H1 (cell line): ENCODE results near the gene RGL3. TPM values are rescaled to one million over a fixed set of nuclear protein-coding genes. Genes with fewer than 3 reads are reported as not detected.

Source experiments
- CTCF ChIA-PET: fragments of 300-600 bp; sonication (Branson Sonifier 250); formaldehyde crosslinking; loops from one replicate; lab custom pipeline; 2021; ENCODE audit not compliant: partially characterized antibody; lab: Charles Lee
- POLR2A ChIA-PET: fragments of 300-600 bp; sonication (Branson Sonifier 250); formaldehyde crosslinking; loops from one replicate; lab custom pipeline; 2021; ENCODE audit warnings: inconsistent platforms; ENCODE audit not compliant: partially characterized antibody; lab: Charles Lee
- DNase-seq, 2 experiments: peaks; one replicate each; pipeline versions ENCODE4 v3.0.0 to v3.0.0-alpha.2; 2010 to 2022; ENCODE audit warnings: low spot score in 2 of 2, low read depth in 1 of 2, mixed read lengths in 1 of 2
- FAIRE-seq: peaks from 2 replicates; lab custom pipeline; 2011; peaks lifted over from hg19 to GRCh38; lab: Jason Lieb, UNC
- H2AFZ ChIP-seq: 2 replicates; pipeline ENCODE4 v1.8.1; 2012; ENCODE audit warnings: low read length, inconsistent platforms
- H2AK5ac ChIP-seq: 2 replicates; pipeline ENCODE4 v1.6.1; 2013; ENCODE audit warnings: low read depth, low read length
- H2BK120ac ChIP-seq: replicated peaks from 2 replicates; pipeline ENCODE3; 2013; ENCODE audit warnings: low read depth, low read length, inconsistent platforms
- H2BK12ac ChIP-seq: 2 replicates; pipeline ENCODE4 v1.6.1; 2013; ENCODE audit warnings: low read depth, low read length
- H2BK15ac ChIP-seq: 2 replicates; pipeline ENCODE4 v1.6.1; 2013; ENCODE audit warnings: low read length
- H2BK20ac ChIP-seq: 2 replicates; pipeline ENCODE4 v1.6.1; 2013; ENCODE audit warnings: low read length
- H2BK5ac ChIP-seq: 2 replicates; pipeline ENCODE4 v1.6.1; 2013; ENCODE audit warnings: low read depth, low read length
- H3K14ac ChIP-seq: 2 replicates; pipeline ENCODE4 v1.6.1; 2013; ENCODE audit warnings: inconsistent platforms; ENCODE audit not compliant: insufficient read length
- H3K18ac ChIP-seq: 2 replicates; pipeline ENCODE4 v1.6.1; 2013; ENCODE audit warnings: low read length; ENCODE audit errors: extremely low read depth
- H3K23ac ChIP-seq: 2 replicates; pipeline ENCODE4 v1.6.1; 2013; ENCODE audit warnings: inconsistent platforms; ENCODE audit not compliant: insufficient read length
- H3K23me2 ChIP-seq: 2 replicates; pipeline ENCODE4 v1.6.1; 2013; ENCODE audit warnings: low read depth, low read length
- H3K27ac ChIP-seq: 2 replicates; pipeline ENCODE4 v1.6.1; 2011; ENCODE audit warnings: low read depth, low read length, inconsistent platforms
- H3K27me3 ChIP-seq, 4 experiments: replicated peaks in 1 of 4; 1 replicate in 1 of 4; 2 replicates in 3 of 4; pipeline versions ENCODE4 v1.6.1 to v1.8.1; 2011 to 2013; ENCODE audit warnings: low read length in 3 of 4, mild to moderate bottlenecking in 3 of 4, inconsistent platforms in 2 of 4, mixed read lengths in 2 of 4, moderate library complexity in 1 of 4; ENCODE audit not compliant: control insufficient read depth in 3 of 4, insufficient read depth in 3 of 4; ENCODE audit errors: extremely low read depth in 1 of 4
- H3K36me3 ChIP-seq, 4 experiments: 2 replicates each; pipeline versions ENCODE4 v1.6.1 to v1.8.1; 2011 to 2013; ENCODE audit warnings: mild to moderate bottlenecking in 4 of 4, low read length in 3 of 4, moderate library complexity in 2 of 4, control low read depth in 1 of 4, inconsistent platforms in 1 of 4; ENCODE audit not compliant: insufficient read depth in 4 of 4, control insufficient read depth in 2 of 4
- H3K4ac ChIP-seq: replicated peaks from 2 replicates; pipeline ENCODE3; 2013; ENCODE audit warnings: low read length, low read depth, mixed read lengths, inconsistent platforms; ENCODE audit not compliant: insufficient read length
- H3K4me1 ChIP-seq, 4 experiments: replicated peaks in 1 of 4; 1 replicate in 1 of 4; 2 replicates in 3 of 4; pipeline versions ENCODE4 v1.6.1 to v1.8.1; 2011 to 2013; ENCODE audit warnings: low read length in 3 of 4, inconsistent platforms in 2 of 4, mixed read lengths in 1 of 4; ENCODE audit not compliant: insufficient read depth in 4 of 4, control insufficient read depth in 3 of 4
- H3K4me2 ChIP-seq, 2 experiments: 2 replicates each; pipeline versions ENCODE4 v1.6.1 to v1.8.1; 2011 to 2013; ENCODE audit warnings: low read depth in 2 of 2, low read length in 2 of 2, control low read depth in 1 of 2, inconsistent platforms in 1 of 2, mild to moderate bottlenecking in 1 of 2; ENCODE audit not compliant: insufficient read depth in 1 of 2
- H3K4me3 ChIP-seq, 4 experiments: fragments of 200-600, 300-600 bp in 1 of 4; sonication (generic), shearing (Covaris generic), sonication (Bioruptor Twin) in 1 of 4; 2 replicates each; pipeline versions ENCODE4 v1.5.1 to v1.8.1; 2011 to 2016; ENCODE audit warnings: low read length in 4 of 4, low read depth in 3 of 4, control low read depth in 2 of 4, inconsistent platforms in 2 of 4, mild to moderate bottlenecking in 2 of 4, mixed read lengths in 1 of 4, moderate library complexity in 1 of 4; ENCODE audit not compliant: insufficient read depth in 2 of 4; ENCODE audit errors: extremely low read depth in 1 of 4
- H3K56ac ChIP-seq: replicated peaks from 2 replicates; pipeline ENCODE3; 2013; ENCODE audit warnings: low read depth, mild to moderate bottlenecking, mixed read lengths, low read length, inconsistent platforms; ENCODE audit not compliant: insufficient read length
- H3K79me1 ChIP-seq: 2 replicates; pipeline ENCODE4 v1.6.1; 2013; ENCODE audit warnings: low read depth, low read length, control low read depth
- H3K79me2 ChIP-seq, 2 experiments: 2 replicates each; pipeline versions ENCODE4 v1.6.1 to v1.8.1; 2012 to 2013; ENCODE audit warnings: low read length in 2 of 2, mild to moderate bottlenecking in 2 of 2, inconsistent platforms in 1 of 2; ENCODE audit not compliant: insufficient read depth in 2 of 2, control insufficient read depth in 1 of 2
- H3K9ac ChIP-seq, 4 experiments: replicated peaks in 1 of 4; 1 replicate in 1 of 4; 2 replicates in 3 of 4; pipeline versions ENCODE4 v1.6.1 to v1.8.1; 2011 to 2013; ENCODE audit warnings: low read depth in 3 of 4, low read length in 3 of 4, control low read depth in 2 of 4, mild to moderate bottlenecking in 2 of 4, moderate library complexity in 2 of 4, inconsistent platforms in 1 of 4; ENCODE audit errors: extremely low read depth in 1 of 4
- H3K9me3 ChIP-seq, 2 experiments: 2 replicates each; pipeline versions ENCODE4 v1.6.1 to v1.8.1; 2012 to 2013; ENCODE audit warnings: mild to moderate bottlenecking in 2 of 2, moderate library complexity in 2 of 2, control low read depth in 1 of 2, inconsistent platforms in 1 of 2, low read depth in 1 of 2, low read length in 1 of 2, mixed read lengths in 1 of 2; ENCODE audit not compliant: insufficient read depth in 2 of 2
- H4K20me1 ChIP-seq, 2 experiments: replicated peaks in 1 of 2; 2 replicates each; pipeline versions ENCODE3 to v1.8.1; 2011 to 2013; ENCODE audit warnings: inconsistent platforms in 2 of 2, low read length in 2 of 2, mild to moderate bottlenecking in 1 of 2; ENCODE audit not compliant: insufficient read depth in 2 of 2, control insufficient read depth in 1 of 2
- H4K5ac ChIP-seq: 2 replicates; pipeline ENCODE4 v1.6.1; 2013; ENCODE audit warnings: low read length, low read depth, mixed read lengths, inconsistent platforms; ENCODE audit not compliant: insufficient read length
- H4K8ac ChIP-seq: 2 replicates; pipeline ENCODE4 v1.8.0; 2013; ENCODE audit warnings: mild to moderate bottlenecking, moderate library complexity, low read length, inconsistent platforms; ENCODE audit not compliant: insufficient read depth; ENCODE audit errors: extremely low read depth
- H4K91ac ChIP-seq: replicated peaks from 2 replicates; pipeline ENCODE3; 2013; ENCODE audit warnings: low read length, mixed read lengths, inconsistent platforms; ENCODE audit not compliant: insufficient read length
- GABPA ChIP-seq: IDR thresholded peaks from 2 replicates; pipeline ENCODE4 v1.6.1; 2011; ENCODE audit warnings: mild to moderate bottlenecking, low read length, moderate library complexity, borderline replicate concordance; ENCODE audit not compliant: insufficient read depth
- NRF1 ChIP-seq: IDR thresholded peaks from 2 replicates; pipeline ENCODE4 v1.6.1; 2011; ENCODE audit warnings: mild to moderate bottlenecking, low read depth, low read length, improper control_type of control experiment
- WGBS, 2 experiments: shearing (Covaris generic) in 1 of 2; methylation state at CpG; one replicate each; pipeline versions ENCODE4 v1.1.6 to v1.1.7; 2013 to 2015; ENCODE audit warnings: low lambda C conversion rate in 2 of 2, mixed read lengths in 2 of 2, inconsistent platforms in 1 of 2, low coverage in 1 of 2, missing lambda C conversion rate in 1 of 2; ENCODE audit not compliant: insufficient replicate concordance in 2 of 2, insufficient coverage in 1 of 2, insufficient read length in 1 of 2; ENCODE audit errors: extremely low coverage in 1 of 2, missing lambda C conversion rate in 1 of 2; 5-methylcytosine and 5-hydroxymethylcytosine counted together
- polyA plus RNA-seq, 7 experiments: library from polyadenylated mRNA; depleted of rRNA in 3 of 7; stranded (reverse) in 5 of 7; unstranded in 2 of 7; fragments of >200 nt in 5 of 7; fragments of 200-250 nt in 2 of 7; gene quantifications; 1 replicate in 5 of 7; 2 replicates in 1 of 7; 4 replicates in 1 of 7; pipeline versions ENCODE4 v1.2.1 to v1.2.3, GENCODE V29; 2011 to 2013; ENCODE audit warnings: missing spikeins in 2 of 7, mixed read lengths in 2 of 7
- total RNA-seq: library from RNA; stranded (reverse); fragmentation: NEBNext Ultra II Directional; extraction: Animal tissue kit (Norgen Biotek cat#: 25700); gene quantifications from 2 replicates; pipeline ENCODE4 v1.2.1, GENCODE V29; 2021

The RGL3 gene
- total and polyA plus RNA-seq, 2 of the 8 experiments (the other 6 are each of a cell fraction or from before 2014, with no cell fraction given), result 36.9 to 40.9 TPM

DNA sequence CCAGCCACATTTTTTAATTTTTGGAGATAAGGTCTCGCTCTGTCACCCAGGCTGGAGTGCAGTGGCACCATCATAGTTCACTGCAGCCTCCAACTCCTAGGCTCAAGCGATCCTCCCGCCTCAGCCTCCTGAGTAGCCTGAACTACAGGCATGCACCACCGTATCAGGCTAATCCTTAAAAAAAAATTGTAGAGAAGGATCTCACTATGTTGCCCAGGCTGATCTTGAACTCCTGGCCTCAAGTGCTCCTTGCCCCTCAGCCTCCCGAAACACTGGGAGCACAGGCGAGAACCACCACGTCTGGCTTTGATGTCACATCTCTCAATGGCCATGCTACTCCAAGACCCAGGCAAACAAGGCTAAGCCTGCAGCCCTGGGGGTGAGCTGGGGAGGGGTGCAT, 37.5 kb upstream of the RGL3 start:
- no peak for DNase-seq
- H2BK120ac ChIP-seq, result no peak overlapping the region
- no peak overlapping the region for H3K56ac ChIP-seq
- ChIA-PET POLR2A (interaction anchor here (1.7 kb wide), 1 partner anchor 26 kb away, joined by 4 read pairs; no protein-coding TSS in a partner anchor), CTCF (interaction anchor here (0.7 to 2.7 kb wide), 6 partner anchors 8 to 147 kb away, joined by 3 to 10 read pairs (median 3); no protein-coding TSS in a partner anchor)
- H3K9ac ChIP-seq, result no peak overlapping the region
- H4K8ac ChIP-seq, result no peak overlapping the region
- H3K4me2 ChIP-seq, result no peak overlapping the region
- no peaks in the 10 kb centered on the region for H4K20me1 ChIP-seq
- no peak overlapping the region for H3K23ac ChIP-seq
- H4K5ac ChIP-seq, result no peak overlapping the region
- H2AFZ ChIP-seq, result no peak overlapping the region
- no peaks in the 10 kb centered on the region for H3K9me3 ChIP-seq
- no peak overlapping the region for H3K14ac ChIP-seq
- no peak for FAIRE-seq
- H3K27ac ChIP-seq, result no peak overlapping the region
- no peak overlapping the region for H2BK20ac ChIP-seq
- H3K18ac ChIP-seq, result peak overlapping the region; percentile 24
- H3K4me1 ChIP-seq, result peaks cover 2 to 18% (median 5%) of the 10 kb centered on the region in 4 experiments
- H3K27me3 ChIP-seq, result no peaks in the 10 kb centered on the region
- no peaks in the 10 kb centered on the region for H3K79me1 ChIP-seq
- H2AK5ac ChIP-seq, result peak overlapping the region; percentile 53; the same call in 1 of the 2 replicates
- H3K79me2 ChIP-seq, result no peaks in the 10 kb centered on the region
- H2BK12ac ChIP-seq, result peak overlapping the region; percentile 68; the same call in 1 of the 2 replicates
- no peak overlapping the region for H3K4ac ChIP-seq
- H3K4me3 ChIP-seq, result no peak overlapping the region
- H2BK5ac ChIP-seq, result no peak overlapping the region
- H2BK15ac ChIP-seq, result no peak overlapping the region
- H3K36me3 ChIP-seq, result no peaks in the 10 kb centered on the region
- H4K91ac ChIP-seq, result peak overlapping the region; percentile 40
- WGBS, 2 experiments, result 96% methylated on average over 7 of the region's 7 CpGs; no CpG with 5 or more reads in 1 of the 2 experiments
- H3K23me2 ChIP-seq, result no peaks in the 10 kb centered on the region; the same call in 1 of the 2 replicates
- TF ChIP-seq NRF1, result no peak
- no peak for TF ChIP-seq GABPA
